ENCODE results near the gene AUTS2. TPM values are rescaled to one million over a fixed set of nuclear protein-coding genes. Genes with fewer than 3 reads are reported as not detected.

AUTS2 gene
- total RNA-seq, 6 experiments from 2014 or later: 10.4 to 32.0 (median 19.3) TPM

DNA sequence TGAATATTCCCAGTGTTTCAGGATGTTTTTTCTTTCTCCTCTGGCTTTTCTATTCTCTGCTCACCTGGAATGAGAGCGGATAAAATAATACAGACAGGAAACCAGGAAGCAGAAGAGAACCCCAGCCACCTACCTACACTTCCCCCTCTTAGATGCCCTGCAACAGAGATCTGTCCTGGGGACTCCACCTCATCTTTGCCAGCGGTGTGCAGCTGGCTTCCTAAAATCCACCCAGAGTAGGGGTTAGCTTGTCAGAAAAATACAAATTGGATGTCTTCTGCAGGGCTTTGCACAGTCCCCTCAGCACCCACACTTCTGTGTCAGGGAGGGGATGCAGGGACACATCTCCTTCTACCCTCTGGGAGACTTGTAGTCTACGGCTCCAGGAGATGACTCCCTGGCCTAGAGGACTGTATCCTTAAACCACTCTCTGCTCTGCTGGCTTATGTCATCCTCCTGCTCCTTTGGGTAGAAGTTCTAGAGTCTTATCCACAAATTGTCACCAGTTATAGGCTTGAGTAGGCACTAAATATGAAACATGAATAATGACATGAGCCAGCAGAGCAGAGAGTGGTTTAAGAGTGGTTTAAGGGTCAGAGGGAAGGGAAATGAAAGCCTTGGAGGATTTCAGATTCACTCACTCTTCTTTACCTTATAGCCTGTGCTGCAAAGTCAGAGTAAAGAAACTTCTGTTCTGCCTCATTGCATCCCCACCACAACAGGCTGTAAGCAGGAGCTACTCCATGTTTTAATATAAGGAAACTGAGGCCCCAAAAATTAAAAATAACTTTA is 749.4 kb downstream of the AUTS2 start:
- Histone ChIP-seq H3K27ac (no peak overlapping the region), H3K4me1 (no peaks in the 10 kb centered on the region), H3K36me3 (no peaks in the 10 kb centered on the region), H3K9me3 (no peaks in the 10 kb centered on the region), H3K4me3 (no peak overlapping the region), H3K27me3 (no peaks in the 10 kb centered on the region)
- WGBS (ENCODE audit: insufficient coverage, low coverage, low lambda C conversion rate, missing lambda C conversion rate): 100% methylated on average over 1 of the region's 3 CpGs
- no peak for ATAC-seq
- no peak for TF ChIP-seq POLR2A (IDR thresholded peaks at IDR 0.05)
- TF ChIP-seq, protein P1, sequence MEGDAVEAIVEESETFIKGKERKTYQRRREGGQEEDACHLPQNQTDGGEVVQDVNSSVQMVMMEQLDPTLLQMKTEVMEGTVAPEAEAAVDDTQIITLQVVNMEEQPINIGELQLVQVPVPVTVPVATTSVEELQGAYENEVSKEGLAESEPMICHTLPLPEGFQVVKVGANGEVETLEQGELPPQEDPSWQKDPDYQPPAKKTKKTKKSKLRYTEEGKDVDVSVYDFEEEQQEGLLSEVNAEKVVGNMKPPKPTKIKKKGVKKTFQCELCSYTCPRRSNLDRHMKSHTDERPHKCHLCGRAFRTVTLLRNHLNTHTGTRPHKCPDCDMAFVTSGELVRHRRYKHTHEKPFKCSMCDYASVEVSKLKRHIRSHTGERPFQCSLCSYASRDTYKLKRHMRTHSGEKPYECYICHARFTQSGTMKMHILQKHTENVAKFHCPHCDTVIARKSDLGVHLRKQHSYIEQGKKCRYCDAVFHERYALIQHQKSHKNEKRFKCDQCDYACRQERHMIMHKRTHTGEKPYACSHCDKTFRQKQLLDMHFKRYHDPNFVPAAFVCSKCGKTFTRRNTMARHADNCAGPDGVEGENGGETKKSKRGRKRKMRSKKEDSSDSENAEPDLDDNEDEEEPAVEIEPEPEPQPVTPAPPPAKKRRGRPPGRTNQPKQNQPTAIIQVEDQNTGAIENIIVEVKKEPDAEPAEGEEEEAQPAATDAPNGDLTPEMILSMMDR (IDR thresholded peaks at IDR 0.05): no peak
- intact Hi-C loops (cut with DNase I): no loop called here
- DNase-seq: no peak

DNA sequence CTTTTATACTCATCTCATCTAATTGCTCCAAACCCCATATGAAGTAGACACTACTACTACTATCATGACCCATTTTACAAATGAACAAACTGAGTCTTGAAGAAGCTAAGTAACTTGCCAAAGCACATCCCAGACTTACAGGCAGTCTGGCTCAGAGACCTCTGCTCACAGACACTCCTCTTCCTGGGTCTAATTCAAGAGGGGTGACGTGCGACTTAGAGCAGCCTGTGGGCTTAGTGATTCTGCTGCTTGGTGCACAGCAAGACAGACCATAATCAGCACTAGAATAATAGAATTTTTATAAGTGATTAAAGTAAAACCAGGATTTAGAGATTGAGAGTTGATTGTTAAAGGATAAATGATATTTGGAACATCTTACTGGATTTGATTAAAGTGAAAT is 750.8 kb downstream of the AUTS2 start:
- Histone ChIP-seq H3K27ac (no peak overlapping the region), H3K9me3 (no peaks in the 10 kb centered on the region), H3K36me3 (no peaks in the 10 kb centered on the region), H3K4me3 (no peak overlapping the region), H3K4me1 (no peaks in the 10 kb centered on the region), H3K27me3 (no peaks in the 10 kb centered on the region)
- ATAC-seq: no peak
- TF ChIP-seq POLR2A (IDR thresholded peaks at IDR 0.05): no peak
- TF ChIP-seq, protein P1 (IDR thresholded peaks at IDR 0.05): no peak
- intact Hi-C loops (cut with DNase I): no loop called here
- no peak for DNase-seq
- WGBS (ENCODE audit: insufficient coverage, low coverage, low lambda C conversion rate, missing lambda C conversion rate): 92% methylated on average over 2 of the region's 2 CpGs

DNA sequence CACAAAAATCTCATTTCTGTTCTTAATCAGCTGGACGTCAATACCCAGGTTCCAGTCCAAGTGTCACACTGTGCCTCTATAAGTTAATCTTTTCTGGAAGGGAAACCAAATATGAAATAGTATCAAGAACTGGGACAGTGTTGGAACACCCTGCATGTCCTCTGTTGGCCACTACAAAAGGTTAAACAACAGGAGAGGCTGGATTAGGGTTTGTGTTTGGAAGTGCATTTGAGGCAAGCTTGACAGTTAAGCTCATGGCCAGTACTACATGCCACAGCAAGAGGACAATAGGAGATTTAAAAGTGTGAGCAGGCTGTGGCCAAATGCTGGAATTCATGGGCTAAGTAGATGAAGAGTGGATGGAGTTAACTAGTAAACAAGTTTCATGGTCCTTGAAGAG is 751.5 kb downstream of the AUTS2 start:
- TF ChIP-seq, protein P1 (IDR thresholded peaks at IDR 0.05): no peak
- no peak for TF ChIP-seq POLR2A (IDR thresholded peaks at IDR 0.05)
- no peak overlapping the region for H3K4me3 ChIP-seq
- intact Hi-C loops (cut with DNase I): no loop called here
- DNase-seq: no peak
- no peaks in the 10 kb centered on the region for H3K4me1 ChIP-seq
- H3K36me3 ChIP-seq: no peaks in the 10 kb centered on the region
- H3K27me3 ChIP-seq: no peaks in the 10 kb centered on the region
- ATAC-seq: no peak
- H3K27ac ChIP-seq: no peak overlapping the region
- WGBS (ENCODE audit: insufficient coverage, low coverage, low lambda C conversion rate, missing lambda C conversion rate): 59% methylated on average over 1 of the region's 1 CpG
- no peaks in the 10 kb centered on the region for H3K9me3 ChIP-seq

DNA sequence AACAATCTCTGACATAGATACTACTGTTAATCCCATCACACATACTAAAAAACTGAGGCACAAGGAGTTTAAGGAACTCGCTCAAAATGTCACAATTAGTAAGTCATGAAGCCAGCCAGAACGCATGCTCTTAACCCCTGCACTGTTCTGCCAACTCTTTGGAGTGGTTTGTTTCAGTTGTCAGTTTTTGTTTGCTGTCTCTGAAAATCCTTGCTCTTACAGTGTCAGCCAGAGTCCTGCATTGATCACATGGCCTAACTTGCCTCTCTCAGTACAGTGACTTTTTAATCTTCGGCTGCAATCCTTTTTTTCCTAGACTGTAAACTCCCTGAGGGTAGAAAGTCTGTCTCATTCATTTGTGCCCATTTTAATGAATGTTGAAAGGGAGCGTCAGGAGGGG is 753.8 kb downstream of the AUTS2 start:
- DNase-seq: no peak
- Histone ChIP-seq H3K4me3 (no peak overlapping the region), H3K36me3 (no peaks in the 10 kb centered on the region), H3K4me1 (no peaks in the 10 kb centered on the region), H3K27ac (no peak overlapping the region), H3K9me3 (no peaks in the 10 kb centered on the region), H3K27me3 (no peaks in the 10 kb centered on the region)
- 48% methylated on average over 4 of the region's 4 CpGs for WGBS (ENCODE audit: insufficient coverage, low coverage, low lambda C conversion rate, missing lambda C conversion rate)
- peak; percentile 39 to 71 (median 54) for ATAC-seq
- TF ChIP-seq POLR2A (IDR thresholded peaks at IDR 0.05): no peak
- TF ChIP-seq, protein P1 (IDR thresholded peaks at IDR 0.05): no peak
- intact Hi-C loops (cut with DNase I): no loop called here
